Sigmoid colon (tissue), 7 donors: ENCODE results near the gene FASN. TPM values are rescaled to one million over a fixed set of nuclear protein-coding genes. Genes with fewer than 3 reads are reported as not detected.
"Not testable (repeated sequence)": the region's sequence is repeated elsewhere in the genome, so short reads cannot be mapped to it uniquely, and the experiment has no call there.

Source experiments
- DNase-seq: peaks from one replicate; pipeline ENCODE4 v3.0.0-alpha.2; 2019
- H3K27ac ChIP-seq, 4 donors: fragments of 200-600 bp; sonication (generic); one replicate each; pipeline ENCODE4 v1.5.1; 2016 to 2019; ENCODE audit warnings: mild to moderate bottlenecking in 1 of 4
- H3K27me3 ChIP-seq, 3 donors: fragments of 200-600 bp; sonication (generic); one replicate each; pipeline ENCODE4 v1.5.1; 2019; ENCODE audit warnings: mild to moderate bottlenecking in 1 of 3
- H3K36me3 ChIP-seq, 4 donors: fragments of 200-600 bp; sonication (generic); one replicate each; pipeline ENCODE4 v1.5.1; 2016 to 2019
- H3K4me1 ChIP-seq, 4 donors: fragments of 200-600 bp; sonication (generic); one replicate each; pipeline ENCODE4 v1.5.1; 2017 to 2019
- H3K4me3 ChIP-seq, 4 donors: fragments of 200-600 bp; sonication (generic); one replicate each; pipeline ENCODE4 v1.5.1; 2017 to 2019; ENCODE audit warnings: mild to moderate bottlenecking in 2 of 4, moderate library complexity in 1 of 4
- H3K9me3 ChIP-seq, 4 donors: fragments of 200-600 bp in 3 of 4; sonication (generic) in 3 of 4; one replicate each; pipeline versions ENCODE4 v1.5.1 to v1.6.1; 2013 to 2019
- EP300 ChIP-seq, 4 donors: sonication (generic); formaldehyde crosslinking; IDR thresholded peaks; one replicate each; pipeline ENCODE4 v1.6.1; 2017; ENCODE audit warnings: antibody characterized with exemption in 4 of 4
- POLR2A ChIP-seq, 2 donors: fragments of 450-650 bp; IDR thresholded peaks; one replicate each; pipeline ENCODE4 v1.6.1; 2016; ENCODE audit warnings: antibody characterized with exemption in 2 of 2, mild to moderate bottlenecking in 2 of 2, moderate library complexity in 2 of 2
- POLR2AphosphoS5 ChIP-seq, 4 donors: sonication (generic); formaldehyde crosslinking; IDR thresholded peaks; one replicate each; pipeline ENCODE4 v1.6.1; 2017; ENCODE audit warnings: antibody characterized with exemption in 4 of 4
- WGBS, 2 donors: extraction: QIAGEN DNeasy Blood & Tissue Kit; methylation state at CpG; one replicate each; pipeline ENCODE4 v1.1.7; 2013; 5-methylcytosine and 5-hydroxymethylcytosine counted together
- intact Hi-C: fragments of 100-400 bp; cut with DNase I; formaldehyde crosslinking; loops from one replicate; pipeline ENCODE4 v1.15.1; 2023
- polyA plus RNA-seq, 3 donors: library from polyadenylated mRNA; stranded (reverse); fragments of 200-250 nt; gene quantifications; one replicate each; pipeline ENCODE4 v1.2.3, GENCODE V29; 2013
- total RNA-seq, 4 donors: library from RNA; depleted of rRNA; stranded (reverse); fragments of >200 nt; gene quantifications; one replicate each; pipeline ENCODE4 v1.1.0, GENCODE V29; 2016
- TF ChIP-seq, protein P1 (sequence below), 4 experiments: fragments of 450-650 bp in 3 of 4; fragments of 200-600 bp in 1 of 4; IDR thresholded peaks; one replicate each; pipeline ENCODE4 v1.5.1; 2016 to 2019; ENCODE audit warnings: antibody characterized with exemption in 4 of 4, mild to moderate bottlenecking in 3 of 4, moderate library complexity in 2 of 4
- donor health status: healthy with polysubstance abuse.
- donor health status: Bipolar disorder and iron deficiency.
- donor health status: healthy.

The FASN gene
- total and polyA plus RNA-seq, 7 donors: 12.7 to 152 (median 18.0) TPM

DNA sequence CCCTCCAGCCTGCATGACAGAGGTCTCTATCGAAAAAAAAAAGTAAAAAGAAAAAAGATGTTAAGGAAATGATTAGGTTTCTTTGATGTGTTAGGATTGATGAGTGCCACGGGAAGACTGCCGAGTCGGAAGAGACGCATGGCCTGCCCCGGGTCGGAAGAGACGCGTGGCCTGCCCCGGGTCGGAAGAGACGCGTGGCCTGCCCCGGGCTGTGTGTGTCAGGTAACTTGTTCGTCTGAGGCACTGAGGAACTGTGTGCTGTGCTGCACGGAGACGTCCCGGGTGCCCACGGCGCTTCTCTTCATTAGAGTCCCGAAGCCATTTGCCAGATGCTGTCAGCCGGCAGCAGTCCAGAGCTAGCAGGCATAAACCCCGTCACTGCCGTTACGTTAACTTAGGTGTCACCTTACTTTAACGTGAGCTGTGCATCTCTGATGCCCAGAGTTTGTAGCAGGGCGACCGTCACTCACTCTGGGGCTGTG, 40.5 kb upstream of the FASN start:
- no peak overlapping the region for H3K4me3 ChIP-seq
- no peaks in the 10 kb centered on the region for H3K9me3 ChIP-seq
- H3K4me1 ChIP-seq: no peaks in the 10 kb centered on the region
- 95% methylated on average over 28 of the region's 28 CpGs for WGBS, 2 donors
- no peak for DNase-seq
- H3K27ac ChIP-seq: no peak overlapping the region
- H3K36me3 ChIP-seq: no peaks in the 10 kb centered on the region
- TF ChIP-seq POLR2A (IDR thresholded peaks at IDR 0.05): no peak
- TF ChIP-seq POLR2AphosphoS5 (IDR thresholded peaks at IDR 0.05): no peak
- TF ChIP-seq, protein P1, sequence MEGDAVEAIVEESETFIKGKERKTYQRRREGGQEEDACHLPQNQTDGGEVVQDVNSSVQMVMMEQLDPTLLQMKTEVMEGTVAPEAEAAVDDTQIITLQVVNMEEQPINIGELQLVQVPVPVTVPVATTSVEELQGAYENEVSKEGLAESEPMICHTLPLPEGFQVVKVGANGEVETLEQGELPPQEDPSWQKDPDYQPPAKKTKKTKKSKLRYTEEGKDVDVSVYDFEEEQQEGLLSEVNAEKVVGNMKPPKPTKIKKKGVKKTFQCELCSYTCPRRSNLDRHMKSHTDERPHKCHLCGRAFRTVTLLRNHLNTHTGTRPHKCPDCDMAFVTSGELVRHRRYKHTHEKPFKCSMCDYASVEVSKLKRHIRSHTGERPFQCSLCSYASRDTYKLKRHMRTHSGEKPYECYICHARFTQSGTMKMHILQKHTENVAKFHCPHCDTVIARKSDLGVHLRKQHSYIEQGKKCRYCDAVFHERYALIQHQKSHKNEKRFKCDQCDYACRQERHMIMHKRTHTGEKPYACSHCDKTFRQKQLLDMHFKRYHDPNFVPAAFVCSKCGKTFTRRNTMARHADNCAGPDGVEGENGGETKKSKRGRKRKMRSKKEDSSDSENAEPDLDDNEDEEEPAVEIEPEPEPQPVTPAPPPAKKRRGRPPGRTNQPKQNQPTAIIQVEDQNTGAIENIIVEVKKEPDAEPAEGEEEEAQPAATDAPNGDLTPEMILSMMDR (IDR thresholded peaks at IDR 0.05): no peak
- no peak for TF ChIP-seq EP300 (IDR thresholded peaks at IDR 0.05)
- H3K27me3 ChIP-seq: no peaks in the 10 kb centered on the region
- intact Hi-C loops: no loop called here

DNA sequence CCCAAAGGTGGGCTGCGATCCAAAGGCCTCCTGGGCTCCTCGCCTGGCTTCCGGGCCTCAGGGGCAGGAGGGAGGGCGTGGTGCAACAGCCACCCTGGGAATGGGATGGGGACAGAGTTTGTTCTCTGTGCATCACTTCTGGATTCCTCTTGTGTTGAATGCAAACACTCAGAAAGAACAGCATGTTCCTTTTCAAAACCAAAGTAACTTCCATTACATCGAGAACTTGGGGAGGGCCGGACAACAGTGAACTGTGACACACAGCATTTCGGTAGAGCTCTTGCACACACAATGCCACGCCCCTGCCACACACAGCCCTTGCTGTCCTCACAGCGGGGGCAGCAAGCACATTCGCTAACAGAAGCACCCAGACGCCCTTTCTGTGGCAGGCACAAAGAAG, 36.1 kb upstream of the FASN start:
- intact Hi-C loops: no loop called here
- Histone ChIP-seq H3K4me1 (no peaks in the 10 kb centered on the region), H3K9me3 (no peaks in the 10 kb centered on the region), H3K4me3 (no peak overlapping the region), H3K36me3 (no peaks in the 10 kb centered on the region), H3K27ac (peak overlapping the region in 1 of 4 donors; percentile 12), H3K27me3 (no peaks in the 10 kb centered on the region)
- TF ChIP-seq POLR2A (IDR thresholded peaks at IDR 0.05) (no peak), POLR2AphosphoS5 (IDR thresholded peaks at IDR 0.05) (peak in 1 of 4 donors; percentile 9)
- 75 to 90% methylated on average over 11 of the region's 11 CpGs for WGBS, 2 donors
- DNase-seq: no peak

DNA sequence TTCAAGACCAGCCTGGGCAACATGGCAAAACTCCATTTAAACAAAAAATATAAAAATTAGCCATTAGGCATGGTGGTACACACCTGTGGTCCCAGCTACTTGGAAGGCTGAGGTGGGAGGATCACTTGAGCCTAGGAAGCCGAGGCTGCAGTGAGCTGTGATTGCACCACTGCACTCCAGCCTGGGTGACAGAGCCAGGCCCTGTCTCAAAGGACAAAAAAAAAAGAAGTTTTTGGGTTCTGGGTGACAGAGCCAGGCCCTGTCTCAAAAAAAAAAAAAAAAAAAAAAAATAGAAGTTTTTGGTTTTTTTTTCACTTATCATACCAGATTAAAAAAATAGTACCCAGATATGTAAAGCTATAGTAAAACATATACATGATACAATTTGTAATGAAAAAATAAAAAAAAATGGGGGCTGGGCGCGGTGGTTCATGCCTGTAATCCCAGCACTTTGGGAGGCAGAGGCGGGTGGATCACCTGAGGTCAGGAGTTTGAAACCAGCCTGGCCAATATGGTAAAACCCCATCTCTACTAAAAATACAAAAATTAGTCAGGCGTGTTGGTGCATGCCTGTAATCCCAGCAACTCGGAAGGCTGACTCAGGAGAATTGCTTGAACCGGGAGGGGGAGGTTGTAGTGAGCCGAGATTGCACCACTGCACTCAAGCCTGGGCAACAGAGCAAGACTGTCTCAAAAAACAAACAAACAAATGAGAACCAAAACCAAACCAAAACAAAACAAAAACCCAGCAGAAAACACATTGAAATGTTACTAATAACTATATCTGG, 35.3 kb upstream of the FASN start:
- DNase-seq, H3K9me3 ChIP-seq, H3K27me3 ChIP-seq, H3K27ac ChIP-seq, intact Hi-C loops, H3K4me3 ChIP-seq, H3K4me1 ChIP-seq, H3K36me3 ChIP-seq: not testable (repeated sequence)
- 88 to 91% methylated on average over 8 of the region's 8 CpGs for WGBS, 2 donors

DNA sequence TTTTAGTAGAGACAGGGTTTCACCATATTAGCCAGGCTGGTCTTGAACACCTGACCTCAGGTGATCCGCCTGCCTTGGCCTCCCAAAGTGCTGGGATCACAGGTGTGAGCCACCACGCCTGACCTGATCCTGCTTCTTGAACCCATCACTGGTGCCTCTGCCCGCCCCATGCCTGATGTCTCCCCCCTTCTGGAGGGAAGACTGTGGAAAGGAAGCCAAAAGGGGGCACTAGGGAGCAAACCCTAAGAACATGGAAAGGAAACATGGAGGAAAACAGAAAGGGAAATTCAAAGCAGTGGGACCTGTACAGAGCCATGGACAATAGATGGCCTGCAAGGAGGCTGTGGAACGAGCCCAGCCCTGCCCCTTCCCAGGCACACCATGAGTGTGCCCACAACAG, 31.1 kb upstream of the FASN start:
- Histone ChIP-seq H3K4me3 (no peak overlapping the region), H3K27ac (no peak overlapping the region), H3K9me3 (no peaks in the 10 kb centered on the region), H3K27me3 (no peaks in the 10 kb centered on the region), H3K4me1 (no peaks in the 10 kb centered on the region), H3K36me3 (peaks cover 0 to 23% (median 0%) of the 10 kb centered on the region in 4 donors)
- DNase-seq: no peak
- 89 to 94% methylated on average over 4 of the region's 4 CpGs for WGBS, 2 donors
- intact Hi-C loops: no loop called here
- TF ChIP-seq POLR2AphosphoS5 (IDR thresholded peaks at IDR 0.05): no peak
- no peak for TF ChIP-seq EP300 (IDR thresholded peaks at IDR 0.05)
- TF ChIP-seq, protein P1 (IDR thresholded peaks at IDR 0.05): no peak
- TF ChIP-seq POLR2A (IDR thresholded peaks at IDR 0.05): no peak

DNA sequence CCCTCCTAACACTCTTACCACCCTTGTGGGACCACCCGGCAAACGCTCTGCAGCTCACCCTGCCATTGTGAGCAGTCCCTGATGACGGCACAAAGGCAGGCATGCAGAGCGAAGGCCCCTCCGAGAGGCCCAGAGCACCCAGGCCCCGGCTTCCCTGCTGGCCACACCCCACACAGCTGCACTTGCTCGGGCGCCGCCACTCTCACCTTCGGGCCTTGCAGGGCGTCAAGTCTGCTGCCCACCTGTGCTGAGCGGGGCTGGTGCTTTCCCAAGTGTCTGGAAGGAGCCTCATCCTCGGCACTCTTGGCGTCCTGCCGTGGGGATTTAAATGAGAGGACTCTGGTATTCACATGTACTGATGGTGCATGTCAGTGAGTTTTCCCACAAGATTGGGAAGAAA, 30.3 kb upstream of the FASN start:
- no peaks in the 10 kb centered on the region for H3K9me3 ChIP-seq
- TF ChIP-seq EP300 (IDR thresholded peaks at IDR 0.05) (no peak), POLR2AphosphoS5 (IDR thresholded peaks at IDR 0.05) (no peak), POLR2A (IDR thresholded peaks at IDR 0.05) (no peak)
- TF ChIP-seq, protein P1 (IDR thresholded peaks at IDR 0.05): no peak
- no peaks in the 10 kb centered on the region for H3K4me1 ChIP-seq
- no peak for DNase-seq
- no peak overlapping the region for H3K27ac ChIP-seq
- H3K27me3 ChIP-seq: no peaks in the 10 kb centered on the region
- intact Hi-C loops: no loop called here
- 88% methylated on average over 15 of the region's 15 CpGs for whole genome bisulfite sequencing, 2 donors
- H3K36me3 ChIP-seq: peaks cover 0 to 23% (median 0%) of the 10 kb centered on the region in 4 donors
- no peak overlapping the region for H3K4me3 ChIP-seq
